Pancreas (tissue), 10 donors: Measurements from ENCODE around the gene TRIP10. TPM values are rescaled to one million over a fixed set of nuclear protein-coding genes. Genes with fewer than 3 reads are reported as not detected.
A peak's percentile ranks its signal among the peaks of the same experiment; 100 is the strongest.

Source experiments
- ATAC-seq, 4 donors: fragments of 200-7000 bp; cut with Tn5 transposase; one replicate each; pipeline versions ENCODE4 v1.8.0 to v1.9.1; 2020; ENCODE audit warnings: mild to moderate bottlenecking in 4 of 4, moderate library complexity in 4 of 4
- DNase-seq, 6 donors: peaks; one replicate each; pipeline ENCODE4 v3.0.0-alpha.2; 2020
- FAIRE-seq: peaks from 2 replicates; lab custom pipeline; 2012; peaks lifted over from hg19 to GRCh38; lab: Jason Lieb, UNC
- H3K27ac ChIP-seq, 4 donors: fragments of 200-600 bp; sonication (generic); 1 replicate in 3 of 4; 2 replicates in 1 of 4; pipeline versions ENCODE4 v1.5.0 to v1.8.0; 2020
- H3K27me3 ChIP-seq, 4 donors: fragments of 200-600 bp; one replicate each; pipeline ENCODE4 v1.8.0; 2021
- H3K36me3 ChIP-seq, 3 donors: fragments of 200-600 bp; sonication (generic) in 1 of 3; one replicate each; pipeline versions ENCODE4 v1.5.0 to v1.8.0; 2020 to 2021
- H3K4me1 ChIP-seq, 3 donors: fragments of 200-600 bp; one replicate each; pipeline ENCODE4 v1.8.0; 2021
- H3K4me3 ChIP-seq, 4 donors: fragments of 200-600 bp; sonication (generic) in 2 of 4; one replicate each; pipeline versions ENCODE4 v1.5.0 to v1.8.0; 2020 to 2021
- H3K9me3 ChIP-seq, 4 donors: fragments of 200-600 bp; one replicate each; pipeline ENCODE4 v1.8.0; 2021
- WGBS, 2 donors: extraction: QIAGEN DNeasy Blood & Tissue Kit; methylation state at CpG; one replicate each; pipeline ENCODE4 v1.1.7; 2013; 5-methylcytosine and 5-hydroxymethylcytosine counted together
- intact Hi-C, 3 donors: fragments of 100-400 bp; cut with DNase I; formaldehyde crosslinking; loops; one replicate each; pipeline versions ENCODE4 v1.11.1 to v1.14.2; 2022
- polyA plus RNA-seq, 2 donors: library from polyadenylated mRNA; stranded (reverse); fragments of 200-250 nt; gene quantifications; one replicate each; pipeline ENCODE4 v1.2.3, GENCODE V29; 2013
- total RNA-seq, 6 donors: library from RNA; stranded (reverse); fragmentation: NEBNext Ultra II Directional in 4 of 6; extraction: Animal tissue kit (Norgen Biotek cat#: 25700) in 4 of 6; gene quantifications; one replicate each; pipeline versions ENCODE4 v1.2.1 to v1.2.4, GENCODE V29; 2021 to 2023
- TF ChIP-seq, protein P1 (sequence below), 4 donors: fragments of 200-600 bp; sonication (generic) in 3 of 4; IDR thresholded peaks; one replicate each; pipeline versions ENCODE4 v1.5.0 to v1.8.0; 2021; ENCODE audit warnings: antibody characterized with exemption in 4 of 4
- donor health status: healthy with polysubstance abuse.
- donor health status: DM: no; HTN: no; CAD: no; lungs with moderate emphysema.
- donor health status: DM: no; HTN: no; CAD: no.
- donor health status: control.
- donor health status: control.
- donor health status: Bipolar disorder and iron deficiency.
- donor health status: DM: yes; HTN: yes; CAD: no.
- donor health status: DM: no; HTN: no; CAD: no.
- donor health status: DM: no; HTN: no; CAD: no.
- donor health status: DM: yes; HTN: yes; CAD: no.

TRIP10 gene
- total and polyA plus RNA-seq, 8 donors: 16.4 to 102 (median 24.8) TPM

DNA sequence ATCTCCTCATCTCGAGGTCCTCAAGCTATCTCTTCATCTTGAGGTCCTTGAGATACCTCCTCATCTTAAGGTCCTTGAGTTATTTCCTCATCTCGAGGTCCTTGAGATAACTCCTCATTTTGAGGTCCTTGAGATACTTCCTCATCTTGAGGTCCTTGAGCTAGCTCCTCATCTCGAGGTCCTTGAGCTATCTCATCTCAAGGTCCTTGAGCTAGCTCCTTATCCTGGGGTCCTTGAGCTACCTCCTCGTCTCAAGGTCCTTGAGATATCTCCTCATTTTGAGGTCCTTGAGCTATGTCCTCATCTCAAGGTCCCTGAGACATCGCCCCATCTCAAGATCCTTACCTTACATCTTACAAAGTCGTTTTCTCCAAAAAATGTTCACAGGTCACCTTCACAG lies 51.8 kb downstream of the TRIP10 start:
- no peaks in the 10 kb centered on the region for H3K9me3 ChIP-seq
- H3K27ac ChIP-seq: no peak overlapping the region
- H3K36me3 ChIP-seq: no peaks in the 10 kb centered on the region
- no peak overlapping the region for H3K4me3 ChIP-seq
- intact Hi-C loops: no loop called here
- FAIRE-seq: no peak
- H3K4me1 ChIP-seq: no peaks in the 10 kb centered on the region
- ATAC-seq: no peak
- DNase-seq: no peak
- TF ChIP-seq, protein P1, sequence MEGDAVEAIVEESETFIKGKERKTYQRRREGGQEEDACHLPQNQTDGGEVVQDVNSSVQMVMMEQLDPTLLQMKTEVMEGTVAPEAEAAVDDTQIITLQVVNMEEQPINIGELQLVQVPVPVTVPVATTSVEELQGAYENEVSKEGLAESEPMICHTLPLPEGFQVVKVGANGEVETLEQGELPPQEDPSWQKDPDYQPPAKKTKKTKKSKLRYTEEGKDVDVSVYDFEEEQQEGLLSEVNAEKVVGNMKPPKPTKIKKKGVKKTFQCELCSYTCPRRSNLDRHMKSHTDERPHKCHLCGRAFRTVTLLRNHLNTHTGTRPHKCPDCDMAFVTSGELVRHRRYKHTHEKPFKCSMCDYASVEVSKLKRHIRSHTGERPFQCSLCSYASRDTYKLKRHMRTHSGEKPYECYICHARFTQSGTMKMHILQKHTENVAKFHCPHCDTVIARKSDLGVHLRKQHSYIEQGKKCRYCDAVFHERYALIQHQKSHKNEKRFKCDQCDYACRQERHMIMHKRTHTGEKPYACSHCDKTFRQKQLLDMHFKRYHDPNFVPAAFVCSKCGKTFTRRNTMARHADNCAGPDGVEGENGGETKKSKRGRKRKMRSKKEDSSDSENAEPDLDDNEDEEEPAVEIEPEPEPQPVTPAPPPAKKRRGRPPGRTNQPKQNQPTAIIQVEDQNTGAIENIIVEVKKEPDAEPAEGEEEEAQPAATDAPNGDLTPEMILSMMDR (IDR thresholded peaks at IDR 0.05): no peak
- H3K27me3 ChIP-seq: no peaks in the 10 kb centered on the region
- WGBS, 2 donors: 43 to 53% methylated on average over 6 of the region's 6 CpGs

DNA sequence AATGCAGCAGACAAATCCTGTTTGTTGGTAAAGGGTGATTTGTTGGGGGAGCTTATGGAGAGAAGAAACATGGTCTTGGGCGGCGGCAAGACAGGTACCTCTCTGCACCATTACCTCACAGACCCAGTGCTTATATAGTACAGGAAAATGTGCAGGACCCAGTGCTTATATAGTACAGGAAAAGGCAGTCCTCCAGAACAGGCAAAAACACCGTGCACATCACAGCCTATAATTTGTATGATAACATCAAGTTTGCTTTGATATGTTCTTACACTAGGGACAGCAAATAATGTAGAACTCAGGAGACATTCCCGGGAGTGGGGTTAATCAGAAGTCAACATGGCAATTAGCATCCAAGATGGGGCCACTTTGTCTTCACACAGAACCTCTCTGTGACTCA lies 53.9 kb downstream of the TRIP10 start:
- WGBS, 2 donors: 52 to 63% methylated on average over 4 of the region's 4 CpGs
- H3K4me1 ChIP-seq: no peaks in the 10 kb centered on the region
- intact Hi-C loops: no loop called here
- TF ChIP-seq, protein P1 (IDR thresholded peaks at IDR 0.05): no peak
- no peak overlapping the region for H3K4me3 ChIP-seq
- FAIRE-seq: no peak
- no peaks in the 10 kb centered on the region for H3K27me3 ChIP-seq
- no peaks in the 10 kb centered on the region for H3K9me3 ChIP-seq
- no peak for DNase-seq
- no peak for ATAC-seq
- H3K36me3 ChIP-seq: no peaks in the 10 kb centered on the region
- H3K27ac ChIP-seq: no peak overlapping the region

DNA sequence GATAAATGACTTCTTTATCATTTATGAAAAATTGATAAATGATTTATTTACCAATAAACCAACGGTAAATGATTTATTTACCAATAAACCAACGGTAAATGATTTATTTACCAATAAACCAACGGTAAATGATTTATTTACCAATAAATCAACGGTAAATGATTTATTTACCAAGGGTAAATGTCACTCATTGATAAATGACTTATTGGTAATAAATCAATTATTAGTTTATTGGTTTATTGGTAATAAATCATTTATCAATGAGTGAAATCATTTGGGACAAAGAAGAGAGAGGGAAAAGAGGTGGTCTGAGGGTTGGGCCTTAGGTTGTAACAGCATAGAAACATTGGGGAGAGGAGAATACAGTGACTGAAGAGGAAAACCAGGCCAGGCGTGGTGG lies 54.5 kb downstream of the TRIP10 start:
- FAIRE-seq: peak; percentile 61
- no peak for ATAC-seq
- Histone ChIP-seq H3K27ac (no peak overlapping the region), H3K27me3 (no peaks in the 10 kb centered on the region), H3K9me3 (no peaks in the 10 kb centered on the region), H3K36me3 (no peaks in the 10 kb centered on the region), H3K4me3 (no peak overlapping the region), H3K4me1 (no peaks in the 10 kb centered on the region)
- intact Hi-C loops: no loop called here
- 31 to 38% methylated on average over 5 of the region's 5 CpGs for WGBS, 2 donors
- no peak for DNase-seq
- TF ChIP-seq, protein P1 (IDR thresholded peaks at IDR 0.05): no peak

DNA sequence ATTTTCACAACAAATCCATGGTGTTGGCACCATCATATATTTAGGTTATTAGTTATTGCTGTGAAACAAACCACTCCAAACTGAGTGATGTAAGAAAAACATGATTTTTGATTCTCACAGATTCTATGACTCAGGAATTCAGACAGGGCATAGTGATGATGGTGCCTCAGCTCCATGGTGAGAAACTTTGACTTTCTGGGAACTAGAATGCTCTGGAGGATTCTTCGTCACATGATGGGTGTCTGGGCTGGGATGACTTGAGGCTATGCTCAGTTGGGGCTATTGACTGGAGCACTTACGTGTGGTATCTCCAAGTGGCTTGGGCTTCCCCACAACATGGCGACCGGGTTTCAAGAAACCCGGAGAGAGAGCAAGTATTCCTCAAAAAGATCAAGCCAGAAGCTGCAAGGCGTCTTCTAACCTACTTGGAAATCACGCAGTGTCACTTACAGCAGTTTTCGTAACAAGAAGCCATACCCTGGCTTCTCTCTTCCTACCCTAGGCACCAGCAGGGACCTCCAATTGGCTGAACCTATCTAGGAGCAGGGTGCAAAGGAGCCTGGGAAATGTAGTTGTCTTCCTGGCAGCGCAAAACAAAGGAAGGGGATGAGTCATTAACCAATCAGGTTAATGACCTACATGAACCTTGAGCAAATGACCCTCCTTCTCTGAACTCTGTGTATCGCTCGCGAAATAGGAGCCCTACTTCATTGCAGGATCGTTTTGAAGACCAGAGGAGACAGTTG lies 55.4 kb downstream of the TRIP10 start:
- DNase-seq: no peak
- 54 to 64% methylated on average over 13 of the region's 13 CpGs for WGBS, 2 donors
- TF ChIP-seq, protein P1 (IDR thresholded peaks at IDR 0.05): no peak
- intact Hi-C loops: no loop called here
- FAIRE-seq: no peak
- H3K27ac ChIP-seq: no peak overlapping the region
- no peaks in the 10 kb centered on the region for H3K9me3 ChIP-seq
- ATAC-seq: no peak
- H3K4me1 ChIP-seq: no peaks in the 10 kb centered on the region
- no peak overlapping the region for H3K4me3 ChIP-seq
- no peaks in the 10 kb centered on the region for H3K36me3 ChIP-seq
- H3K27me3 ChIP-seq: no peaks in the 10 kb centered on the region

DNA sequence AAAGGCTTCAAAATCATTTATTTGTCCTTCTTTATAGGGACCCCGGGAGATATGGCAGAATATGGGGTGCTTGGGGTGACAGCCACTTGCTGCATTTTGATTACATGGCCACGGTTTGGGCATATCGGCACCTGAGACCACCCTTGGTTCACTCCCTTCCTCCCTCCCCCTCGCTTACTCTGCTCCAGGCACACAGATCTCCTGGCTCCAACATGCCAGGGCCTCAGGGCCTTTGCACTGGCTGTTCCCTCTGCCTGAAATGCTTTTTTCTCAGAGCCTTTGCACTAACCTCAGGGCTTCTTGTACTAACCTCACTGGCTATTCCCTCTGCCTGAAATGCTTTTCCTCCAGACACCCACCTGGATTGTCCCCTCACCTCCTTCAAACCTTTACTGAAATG lies 56.8 kb downstream of the TRIP10 start:
- H3K27ac ChIP-seq: no peak overlapping the region
- H3K27me3 ChIP-seq: no peaks in the 10 kb centered on the region
- WGBS, 2 donors: 69 to 78% methylated on average over 4 of the region's 4 CpGs
- ATAC-seq (no peak), FAIRE-seq (no peak), DNase-seq (no peak)
- intact Hi-C loops: no loop called here
- no peak overlapping the region for H3K4me3 ChIP-seq
- no peaks in the 10 kb centered on the region for H3K36me3 ChIP-seq
- no peaks in the 10 kb centered on the region for H3K9me3 ChIP-seq
- TF ChIP-seq, protein P1 (IDR thresholded peaks at IDR 0.05): no peak
- no peaks in the 10 kb centered on the region for H3K4me1 ChIP-seq
